ENCODE results near the gene ZNF414.

Gene ZNF414

DNA sequence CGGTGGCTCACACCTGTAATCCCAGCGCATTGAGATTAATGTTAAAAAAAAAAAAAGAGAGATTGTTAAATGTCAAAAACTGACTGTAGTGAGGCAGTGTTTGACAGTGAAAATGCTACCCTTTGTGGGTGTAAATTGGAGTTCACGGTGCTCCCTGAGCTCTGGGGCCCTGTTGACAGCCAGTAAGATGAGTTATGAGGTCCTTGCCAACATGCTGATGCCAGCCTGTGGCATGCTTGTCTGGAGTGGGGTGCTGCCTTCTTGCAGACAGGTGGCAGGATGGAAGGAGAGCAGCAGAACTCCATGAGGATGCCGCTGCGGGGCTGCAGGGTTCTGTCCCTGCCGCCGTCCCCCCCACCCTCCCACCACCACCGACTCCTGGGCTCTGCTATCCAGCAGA, 37.4 kb downstream of the ZNF414 start:
- TF ChIP-seq, protein P1, sequence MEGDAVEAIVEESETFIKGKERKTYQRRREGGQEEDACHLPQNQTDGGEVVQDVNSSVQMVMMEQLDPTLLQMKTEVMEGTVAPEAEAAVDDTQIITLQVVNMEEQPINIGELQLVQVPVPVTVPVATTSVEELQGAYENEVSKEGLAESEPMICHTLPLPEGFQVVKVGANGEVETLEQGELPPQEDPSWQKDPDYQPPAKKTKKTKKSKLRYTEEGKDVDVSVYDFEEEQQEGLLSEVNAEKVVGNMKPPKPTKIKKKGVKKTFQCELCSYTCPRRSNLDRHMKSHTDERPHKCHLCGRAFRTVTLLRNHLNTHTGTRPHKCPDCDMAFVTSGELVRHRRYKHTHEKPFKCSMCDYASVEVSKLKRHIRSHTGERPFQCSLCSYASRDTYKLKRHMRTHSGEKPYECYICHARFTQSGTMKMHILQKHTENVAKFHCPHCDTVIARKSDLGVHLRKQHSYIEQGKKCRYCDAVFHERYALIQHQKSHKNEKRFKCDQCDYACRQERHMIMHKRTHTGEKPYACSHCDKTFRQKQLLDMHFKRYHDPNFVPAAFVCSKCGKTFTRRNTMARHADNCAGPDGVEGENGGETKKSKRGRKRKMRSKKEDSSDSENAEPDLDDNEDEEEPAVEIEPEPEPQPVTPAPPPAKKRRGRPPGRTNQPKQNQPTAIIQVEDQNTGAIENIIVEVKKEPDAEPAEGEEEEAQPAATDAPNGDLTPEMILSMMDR (conservative IDR thresholded peaks at IDR 0.05; ENCODE audit: low read depth, low read length), result no peak
- no peak overlapping the region for H3K4me3 ChIP-seq (ENCODE audit: low read length)
- DNase-seq (ENCODE audit: low read depth), result no peak

DNA sequence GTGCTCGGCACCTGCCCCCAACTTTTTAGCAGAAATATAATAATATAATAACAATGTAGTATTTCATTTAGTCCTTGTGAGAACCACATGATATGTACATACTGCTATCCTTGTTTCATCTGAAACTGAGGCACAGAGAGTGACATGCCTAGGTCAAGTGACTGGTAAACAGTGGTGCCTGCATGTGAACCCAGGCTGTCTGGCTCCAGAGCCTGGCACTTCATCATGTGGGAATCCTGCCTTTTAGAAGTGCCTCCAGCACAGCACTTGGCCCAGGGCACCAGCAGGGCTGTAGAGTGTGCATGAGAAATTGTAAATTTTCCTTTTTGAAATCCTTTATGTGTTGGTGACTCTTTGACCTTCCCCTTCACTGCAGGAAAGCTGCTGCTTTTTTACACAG, 39.0 kb downstream of the ZNF414 start:
- no peak overlapping the region for H3K4me3 ChIP-seq (ENCODE audit: low read length)
- DNase-seq (ENCODE audit: low read depth), result no peak

DNA sequence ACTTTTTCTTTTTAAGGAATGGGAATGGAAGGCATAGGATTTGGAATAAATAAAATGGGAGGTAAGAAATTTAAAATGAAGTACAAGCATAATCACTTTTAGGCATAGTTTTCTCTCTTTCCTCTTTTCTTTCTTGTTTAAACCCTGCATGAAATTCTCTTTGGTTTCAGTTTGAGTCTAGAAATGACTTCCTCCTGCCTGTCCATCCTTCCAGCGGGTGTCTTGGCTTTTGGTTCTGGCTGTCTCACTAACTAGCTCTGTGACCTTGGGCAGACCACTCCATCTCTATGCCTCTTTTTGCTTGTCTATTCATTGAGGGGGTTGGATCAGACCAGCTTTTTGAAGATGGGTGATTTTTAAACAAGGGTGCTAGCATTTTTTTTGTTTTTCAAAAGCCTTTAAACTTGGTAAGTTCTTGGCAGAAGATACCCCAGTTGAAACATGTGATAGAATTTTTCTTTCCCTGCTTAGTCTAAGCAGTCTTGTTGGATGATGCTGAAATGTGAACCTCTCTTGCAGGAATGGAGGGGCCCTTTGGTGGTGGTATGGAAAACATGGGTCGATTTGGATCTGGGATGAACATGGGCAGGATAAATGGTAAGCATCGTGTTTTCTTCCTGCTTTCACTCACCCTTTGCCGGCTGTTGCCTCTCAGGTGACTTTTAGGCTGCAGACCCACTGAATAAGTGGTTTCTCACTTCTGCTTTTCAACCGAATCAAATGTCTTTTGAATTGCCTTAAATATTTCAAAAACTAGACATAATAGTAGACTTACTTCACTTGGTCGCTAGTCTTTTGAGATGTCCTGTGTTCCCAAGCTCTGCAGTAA, 40.1 kb downstream of the ZNF414 start:
- DNase-seq (ENCODE audit: low read depth), result no peak
- H3K4me3 ChIP-seq (ENCODE audit: low read length), result no peak overlapping the region
- TF ChIP-seq, protein P1 (conservative IDR thresholded peaks at IDR 0.05; ENCODE audit: low read depth, low read length), result no peak

More for the DNA sequence above, 39.0 kb downstream of the ZNF414 start:
- TF ChIP-seq, protein P1 (conservative IDR thresholded peaks at IDR 0.05; ENCODE audit: low read depth, low read length), result no peak

DNA sequence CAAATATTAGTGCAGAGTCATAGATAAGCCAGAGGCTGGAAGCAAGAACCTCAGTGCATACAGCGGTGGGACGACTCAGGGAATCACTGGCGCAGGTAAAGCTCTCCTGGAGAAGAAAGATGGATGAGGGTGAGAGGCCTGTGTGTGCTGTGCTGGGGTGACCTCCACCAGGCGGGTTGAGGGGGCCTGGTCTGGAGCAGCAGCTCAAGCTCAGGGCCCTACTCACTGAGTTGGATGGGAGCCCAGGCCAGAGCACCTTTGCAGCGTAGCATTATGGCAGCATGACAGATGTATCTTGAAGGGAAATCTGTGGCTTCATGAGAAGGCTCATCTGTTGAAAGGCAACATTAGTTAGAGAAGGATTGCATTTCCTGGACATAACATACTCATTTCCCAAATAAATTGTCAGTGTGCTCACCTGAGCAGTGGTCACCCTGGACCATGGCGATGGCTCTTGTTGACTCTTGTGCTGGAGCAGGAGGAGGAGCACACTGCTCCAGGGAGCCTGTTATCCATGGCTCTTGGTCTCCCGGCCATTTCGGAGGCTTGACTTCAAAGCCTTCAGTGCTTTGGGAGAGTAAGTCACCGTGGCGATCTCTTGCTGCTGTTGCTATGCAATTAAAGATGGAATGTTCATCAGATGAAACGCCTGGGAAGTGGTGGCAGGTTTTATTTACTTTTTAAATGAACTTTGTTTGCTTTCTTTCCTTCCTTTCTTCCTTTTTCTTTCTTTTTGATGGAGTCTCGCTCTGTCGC, 44.2 kb downstream of the ZNF414 start:
- no peak overlapping the region for H3K4me3 ChIP-seq (ENCODE audit: low read length)
- TF ChIP-seq, protein P1 (conservative IDR thresholded peaks at IDR 0.05; ENCODE audit: low read depth, low read length), result no peak
- no peak for DNase-seq (ENCODE audit: low read depth)

DNA sequence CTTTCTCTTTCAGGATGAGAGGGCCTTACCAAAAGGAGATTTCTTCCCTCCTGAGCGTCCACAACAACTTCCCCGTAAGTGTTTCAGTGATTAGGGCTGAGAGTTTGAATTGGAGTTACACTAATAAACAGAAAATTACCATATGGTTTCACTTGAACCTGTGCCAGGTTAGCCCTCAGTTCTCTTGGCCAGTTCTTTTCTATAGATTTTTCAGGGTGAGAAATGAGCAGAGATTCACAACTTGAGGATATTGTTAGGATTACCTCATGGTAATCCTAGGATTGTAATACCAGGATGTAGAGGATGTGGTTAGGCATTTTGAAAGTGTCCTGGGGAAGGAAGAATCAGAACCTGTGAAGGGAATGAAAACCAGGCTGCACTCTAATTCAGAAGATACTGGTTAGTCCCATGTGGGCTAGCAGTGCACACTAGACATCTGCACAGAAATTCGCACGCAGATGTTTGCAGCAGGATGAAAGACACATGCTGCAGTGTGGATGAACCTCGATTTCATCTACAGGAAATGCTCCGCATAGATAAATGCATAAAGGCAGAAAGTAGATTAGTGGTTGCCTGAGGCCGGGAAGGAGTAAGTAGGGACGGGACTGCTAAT, 45.1 kb downstream of the ZNF414 start:
- DNase-seq (ENCODE audit: low read depth), result no peak
- no peak overlapping the region for H3K4me3 ChIP-seq (ENCODE audit: low read length)
- TF ChIP-seq, protein P1 (conservative IDR thresholded peaks at IDR 0.05; ENCODE audit: low read depth, low read length), result no peak

DNA sequence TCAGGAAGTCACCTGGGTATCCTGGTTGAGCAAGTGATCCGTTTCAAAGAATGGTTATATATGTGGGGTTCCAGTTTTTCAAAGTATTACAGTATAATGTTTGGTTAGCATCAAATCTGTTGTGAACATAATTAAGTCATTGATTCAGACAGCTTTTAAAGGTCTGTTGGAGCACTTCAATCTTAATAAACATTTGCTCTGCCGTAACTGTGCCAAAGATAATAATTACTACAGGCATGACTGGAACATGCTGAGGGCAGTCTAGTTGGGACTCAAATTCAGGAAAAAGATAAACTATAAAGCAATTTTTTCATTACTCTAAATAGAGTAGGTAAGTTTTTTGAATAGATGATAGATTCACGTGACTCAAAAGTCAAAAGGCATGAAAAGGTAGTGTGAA, 45.8 kb downstream of the ZNF414 start:
- TF ChIP-seq, protein P1 (conservative IDR thresholded peaks at IDR 0.05; ENCODE audit: low read depth, low read length), result no peak
- no peak for DNase-seq (ENCODE audit: low read depth)
- H3K4me3 ChIP-seq (ENCODE audit: low read length), result no peak overlapping the region

Data from retinal pigment epithelial cell (primary cell).